BE2C (cell line): ENCODE measurements around the gene EML4.
A peak's percentile ranks its signal among the peaks of the same experiment; 100 is the strongest.
"Not testable (repeated sequence)": the region's sequence is repeated elsewhere in the genome, so short reads cannot be mapped to it uniquely, and the experiment has no call there.

Source experiments
- DNase-seq: peaks from one replicate; pipeline ENCODE4 v3.0.0-alpha.2; 2020
- H3K27me3 ChIP-seq: fragments of 250-450 bp; sonication (Bioruptor Pico); 2 replicates; pipeline ENCODE4 v1.5.1; 2020; ENCODE audit warnings: mild to moderate bottlenecking
- H3K36me3 ChIP-seq: fragments of 250-450 bp; sonication (Bioruptor Pico); 2 replicates; pipeline ENCODE4 v1.5.1; 2020; ENCODE audit warnings: mild to moderate bottlenecking
- H3K4me1 ChIP-seq: fragments of 250-450 bp; sonication (Bioruptor Pico); 2 replicates; pipeline ENCODE4 v1.5.1; 2020
- H3K4me3 ChIP-seq: 2 replicates; pipeline ENCODE4 v1.5.1; 2011; ENCODE audit warnings: low read depth, low read length
- H3K9me3 ChIP-seq: fragments of 250-450 bp; sonication (Bioruptor Pico); 2 replicates; pipeline ENCODE4 v1.5.1; 2020
- CTCF ChIP-seq: IDR thresholded peaks from 2 replicates; pipeline ENCODE4 v1.5.1; 2012; ENCODE audit warnings: mild to moderate bottlenecking, low read depth, low read length

Gene EML4

GRCh38 chr2:42127425-42128424, 41.4 kb upstream of the EML4 start:
- Histone ChIP-seq H3K9me3 (no peaks in the 10 kb centered on the region), H3K4me1 (peaks cover 58% of the 10 kb centered on the region), H3K4me3 (no peak overlapping the region), H3K36me3 (no peaks in the 10 kb centered on the region), H3K27me3 (no peaks in the 10 kb centered on the region)
- TF ChIP-seq CTCF = no peak
- DNase-seq = no peak

GRCh38 chr2:42128721-42129486, 40.2 kb upstream of the EML4 start:
- DNase-seq = no peak
- H3K4me3 ChIP-seq = no peak overlapping the region
- H3K4me1 ChIP-seq = peaks cover 55% of the 10 kb centered on the region
- H3K9me3 ChIP-seq = no peaks in the 10 kb centered on the region
- TF ChIP-seq CTCF = no peak
- no peaks in the 10 kb centered on the region for H3K36me3 ChIP-seq
- H3K27me3 ChIP-seq = no peaks in the 10 kb centered on the region

DNA sequence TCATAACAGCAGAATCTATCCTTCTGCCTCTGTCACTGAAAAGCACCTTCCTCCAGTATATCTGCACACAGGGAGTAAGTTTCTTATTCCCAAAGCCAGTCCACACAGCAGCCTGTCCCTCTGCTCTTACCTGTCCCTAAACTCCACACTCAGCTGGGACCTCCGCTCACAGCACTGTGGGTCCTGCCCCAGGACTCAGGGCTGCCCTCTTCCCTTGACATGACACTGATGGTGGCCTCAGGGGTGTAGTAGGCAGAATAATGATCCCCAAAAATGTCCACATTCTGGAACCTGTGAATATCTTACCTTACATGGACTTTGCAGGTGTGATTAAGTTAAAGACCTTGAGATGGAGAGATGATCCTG, 39.7 kb upstream of the EML4 start:
- H3K27me3 ChIP-seq = no peaks in the 10 kb centered on the region
- peaks cover 49% of the 10 kb centered on the region for H3K4me1 ChIP-seq
- DNase-seq = no peak
- no peak overlapping the region for H3K4me3 ChIP-seq
- no peak for TF ChIP-seq CTCF
- no peaks in the 10 kb centered on the region for H3K36me3 ChIP-seq
- H3K9me3 ChIP-seq = no peaks in the 10 kb centered on the region

- no peak for DNase-seq
- no peaks in the 10 kb centered on the region for H3K27me3 ChIP-seq
- no peaks in the 10 kb centered on the region for H3K36me3 ChIP-seq
- no peak overlapping the region for H3K4me3 ChIP-seq
- TF ChIP-seq CTCF = no peak
- no peaks in the 10 kb centered on the region for H3K9me3 ChIP-seq
- H3K4me1 ChIP-seq = peaks cover 45% of the 10 kb centered on the region
Measured at GRCh38 chr2:42129947-42130346, 39.2 kb upstream of the EML4 start.

DNA sequence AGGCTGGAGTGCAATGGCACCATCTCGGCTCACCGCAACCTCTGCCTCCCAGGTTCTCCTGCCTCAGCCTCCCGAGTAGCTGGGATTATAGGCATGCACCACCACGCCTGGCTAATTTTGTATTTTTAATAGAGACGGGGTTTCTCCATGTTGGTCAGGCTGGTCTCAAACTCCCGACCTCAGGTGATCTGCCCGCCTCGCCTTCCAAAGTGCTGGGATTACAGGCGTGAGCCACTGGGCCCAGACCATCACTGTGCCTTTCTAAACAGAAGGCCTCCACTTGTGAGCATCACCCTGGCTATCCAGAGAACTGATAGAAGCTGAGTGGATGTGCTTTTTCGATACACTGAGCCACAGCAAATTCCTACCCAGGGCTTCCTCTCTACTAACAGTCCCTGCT, 38.3 kb upstream of the EML4 start:
- DNase-seq, H3K27me3 ChIP-seq, H3K9me3 ChIP-seq, H3K4me3 ChIP-seq, H3K36me3 ChIP-seq: not testable (repeated sequence)
- H3K4me1 ChIP-seq = peaks cover 44% of the 10 kb centered on the region

- Histone ChIP-seq H3K4me3 (peak overlapping the region; percentile 17; the same call in 1 of the 2 replicates), H3K27me3 (no peaks in the 10 kb centered on the region), H3K4me1 (peaks cover 50% of the 10 kb centered on the region), H3K9me3 (no peaks in the 10 kb centered on the region), H3K36me3 (no peaks in the 10 kb centered on the region)
- TF ChIP-seq CTCF = 0 out of 2 replicates have a peak, but pooled peaks have one; percentile 3
- DNase-seq = no peak
Measured at GRCh38 chr2:42132191-42132965, 36.8 kb upstream of the EML4 start.
